Measurements from ENCODE around the gene GNA12. TPM values are rescaled to one million over a fixed set of nuclear protein-coding genes. Genes with fewer than 3 reads are reported as not detected.
"Not testable (repeated sequence)": the region's sequence is repeated elsewhere in the genome, so short reads cannot be mapped to it uniquely, and the experiment has no call there.

The GNA12 gene
- polyA plus RNA-seq, 1 donor: 27.1 TPM

GRCh38 chr7:2688409-2689342 lies 155.4 kb downstream of the GNA12 start:
- no peak for DNase-seq

GRCh38 chr7:2687881-2688318 lies 156.2 kb downstream of the GNA12 start, which contains the start of gene AMZ1:
TSS of gene AMZ1 (plus strand) at chr7:2688202. CDS start at chr7:2700452, 12,250 bp downstream.
- no peak for DNase-seq

GRCh38 chr7:2687338-2687869 lies 156.7 kb downstream of the GNA12 start:
- no peak for DNase-seq

- no peak for DNase-seq
These were observed 158.0 kb downstream of the GNA12 start for GRCh38 chr7:2686101-2686500.

- no peak for DNase-seq
These were observed 159.6 kb downstream of the GNA12 start for GRCh38 chr7:2684501-2684900.

GRCh38 chr7:2681929-2682799 lies 161.9 kb downstream of the GNA12 start:
- no peak for DNase-seq

- DNase-seq: peak; percentile 59
These were observed 163.2 kb downstream of the GNA12 start for GRCh38 chr7:2680792-2681490.

- DNase-seq: no peak
These were observed 163.9 kb downstream of the GNA12 start for GRCh38 chr7:2680256-2680655.

- not testable (repeated sequence) for DNase-seq
These were observed 164.7 kb downstream of the GNA12 start for GRCh38 chr7:2679135-2680127.

GRCh38 chr7:2678454-2678853 lies 165.7 kb downstream of the GNA12 start:
- not testable (repeated sequence) for DNase-seq

Other genes with a start within 250 kb of the GNA12 start
- gene TTYH3, start 212.3 kb downstream of the GNA12 start, polyA plus RNA-seq (ENCODE audit: insufficient read length): 83.4 TPM
- 0.67 TPM for gene AMZ1, start 156.1 kb downstream of the GNA12 start, polyA plus RNA-seq (ENCODE audit: insufficient read length)
- 0.48 TPM for gene CARD11, start 199.6 kb upstream of the GNA12 start, polyA plus RNA-seq (ENCODE audit: insufficient read length)

All from hindlimb muscle (tissue), 1 donor.